Measurements from ENCODE around the gene PRKG1.

GRCh38 chr10:51932530-51932929 lies 858.2 kb downstream of the PRKG1 start:
- TF ChIP-seq, protein P1, sequence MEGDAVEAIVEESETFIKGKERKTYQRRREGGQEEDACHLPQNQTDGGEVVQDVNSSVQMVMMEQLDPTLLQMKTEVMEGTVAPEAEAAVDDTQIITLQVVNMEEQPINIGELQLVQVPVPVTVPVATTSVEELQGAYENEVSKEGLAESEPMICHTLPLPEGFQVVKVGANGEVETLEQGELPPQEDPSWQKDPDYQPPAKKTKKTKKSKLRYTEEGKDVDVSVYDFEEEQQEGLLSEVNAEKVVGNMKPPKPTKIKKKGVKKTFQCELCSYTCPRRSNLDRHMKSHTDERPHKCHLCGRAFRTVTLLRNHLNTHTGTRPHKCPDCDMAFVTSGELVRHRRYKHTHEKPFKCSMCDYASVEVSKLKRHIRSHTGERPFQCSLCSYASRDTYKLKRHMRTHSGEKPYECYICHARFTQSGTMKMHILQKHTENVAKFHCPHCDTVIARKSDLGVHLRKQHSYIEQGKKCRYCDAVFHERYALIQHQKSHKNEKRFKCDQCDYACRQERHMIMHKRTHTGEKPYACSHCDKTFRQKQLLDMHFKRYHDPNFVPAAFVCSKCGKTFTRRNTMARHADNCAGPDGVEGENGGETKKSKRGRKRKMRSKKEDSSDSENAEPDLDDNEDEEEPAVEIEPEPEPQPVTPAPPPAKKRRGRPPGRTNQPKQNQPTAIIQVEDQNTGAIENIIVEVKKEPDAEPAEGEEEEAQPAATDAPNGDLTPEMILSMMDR (IDR thresholded peaks at IDR 0.05), result no peak
- no peak for TF ChIP-seq POLR2A (IDR thresholded peaks at IDR 0.05)

Measured in Peyer's patch (tissue), 4 donors.